Measurements from ENCODE around the gene AFF3. TPM values are rescaled to one million over a fixed set of nuclear protein-coding genes. Genes with fewer than 3 reads are reported as not detected.

AFF3 gene
- total and polyA plus RNA-seq, 2 of the 13 experiments (the other 11 are each of a cell fraction or from before 2014, with no cell fraction given): not detected

DNA sequence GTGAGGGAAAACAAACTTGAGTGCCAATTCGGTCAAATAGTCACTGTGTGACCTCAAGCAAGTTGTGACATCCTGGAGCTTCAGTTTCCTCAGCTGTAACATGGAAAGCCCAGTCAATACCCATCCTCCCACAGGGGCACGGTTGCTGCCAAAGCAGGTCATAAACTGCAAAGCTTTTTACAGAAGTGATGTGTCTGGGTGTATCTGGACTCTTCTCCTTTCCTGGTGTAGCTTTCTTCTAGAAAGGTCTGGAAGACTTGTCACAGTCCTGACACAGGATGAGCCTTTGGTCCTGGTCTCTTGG, 4.2 kb upstream of the AFF3 start:
- ChIA-PET POLR2A (no interaction called here), CTCF (ENCODE audit: low intra/inter-chr PET ratio, low total read pairs) (no interaction called here)
- Histone ChIP-seq H3K27ac (ENCODE audit: extremely low read length, insufficient read depth, low read length) (no peak overlapping the region), H3K9ac (ENCODE audit: insufficient read depth, low read depth, low read length) (no peak overlapping the region), H2AFZ (ENCODE audit: low read length) (no peak overlapping the region), H3K4me2 (ENCODE audit: low read depth, low read length) (no peak overlapping the region), H4K20me1 (ENCODE audit: insufficient read depth, low read length) (no peaks in the 10 kb centered on the region), H3K79me2 (ENCODE audit: insufficient read depth, low read length) (no peaks in the 10 kb centered on the region), H3K9me3 (ENCODE audit: low read length) (no peaks in the 10 kb centered on the region), H3K27me3 (ENCODE audit: control insufficient read depth in 1 of 2, insufficient read depth in 2 of 2, low read length in 2 of 2) (no peaks in the 10 kb centered on the region), H3K4me3 (replicated peaks in 1 of 3; ENCODE audit: insufficient read depth in 1 of 3, low read depth in 2 of 3, low read length in 3 of 3) (no peak overlapping the region), H3K4me1 (ENCODE audit: insufficient read depth, low read length) (no peaks in the 10 kb centered on the region), H3K36me3 (replicated peaks in 1 of 2; ENCODE audit: control insufficient read depth in 1 of 2, insufficient read depth in 2 of 2, low read length in 2 of 2) (no peaks in the 10 kb centered on the region)
- no TSS peak for BruUV-seq (replicated peaks)
- in situ Hi-C loops (cut with HindIII; ENCODE audit: extremely low pct_ligation_motif_present, low pct_unique_long_range_greater_than_20kb): no loop called here
- intact Hi-C loops (cut with micrococcal nuclease; ENCODE audit: unreplicated experiment): no loop called here
- ATAC-seq: no peak
- FAIRE-seq: no peak
- no peak for DNase-seq (ENCODE audit: low spot score)
- WGBS (ENCODE audit: low lambda C conversion rate): 22% methylated on average over 2 of the region's 2 CpGs
- TF ChIP-seq PHF21A (CRISPR knock-in tag; IDR thresholded peaks at IDR 0.05) (no peak), NFIC (IDR thresholded peaks at IDR 0.05; ENCODE audit: low read length) (no peak), MAF1 (CRISPR knock-in tag; IDR thresholded peaks at IDR 0.05; ENCODE audit: borderline replicate concordance) (no peak), ZFX (CRISPR knock-in tag; IDR thresholded peaks at IDR 0.05; ENCODE audit: low read depth) (no peak), ELF1 (CRISPR knock-in tag; IDR thresholded peaks at IDR 0.05) (no peak), FOSL2 (CRISPR knock-in tag; IDR thresholded peaks at IDR 0.05) (no peak), ZNF747 (CRISPR knock-in tag; IDR thresholded peaks at IDR 0.05; ENCODE audit: borderline replicate concordance) (no peak)
- TF ChIP-seq, protein P1, sequence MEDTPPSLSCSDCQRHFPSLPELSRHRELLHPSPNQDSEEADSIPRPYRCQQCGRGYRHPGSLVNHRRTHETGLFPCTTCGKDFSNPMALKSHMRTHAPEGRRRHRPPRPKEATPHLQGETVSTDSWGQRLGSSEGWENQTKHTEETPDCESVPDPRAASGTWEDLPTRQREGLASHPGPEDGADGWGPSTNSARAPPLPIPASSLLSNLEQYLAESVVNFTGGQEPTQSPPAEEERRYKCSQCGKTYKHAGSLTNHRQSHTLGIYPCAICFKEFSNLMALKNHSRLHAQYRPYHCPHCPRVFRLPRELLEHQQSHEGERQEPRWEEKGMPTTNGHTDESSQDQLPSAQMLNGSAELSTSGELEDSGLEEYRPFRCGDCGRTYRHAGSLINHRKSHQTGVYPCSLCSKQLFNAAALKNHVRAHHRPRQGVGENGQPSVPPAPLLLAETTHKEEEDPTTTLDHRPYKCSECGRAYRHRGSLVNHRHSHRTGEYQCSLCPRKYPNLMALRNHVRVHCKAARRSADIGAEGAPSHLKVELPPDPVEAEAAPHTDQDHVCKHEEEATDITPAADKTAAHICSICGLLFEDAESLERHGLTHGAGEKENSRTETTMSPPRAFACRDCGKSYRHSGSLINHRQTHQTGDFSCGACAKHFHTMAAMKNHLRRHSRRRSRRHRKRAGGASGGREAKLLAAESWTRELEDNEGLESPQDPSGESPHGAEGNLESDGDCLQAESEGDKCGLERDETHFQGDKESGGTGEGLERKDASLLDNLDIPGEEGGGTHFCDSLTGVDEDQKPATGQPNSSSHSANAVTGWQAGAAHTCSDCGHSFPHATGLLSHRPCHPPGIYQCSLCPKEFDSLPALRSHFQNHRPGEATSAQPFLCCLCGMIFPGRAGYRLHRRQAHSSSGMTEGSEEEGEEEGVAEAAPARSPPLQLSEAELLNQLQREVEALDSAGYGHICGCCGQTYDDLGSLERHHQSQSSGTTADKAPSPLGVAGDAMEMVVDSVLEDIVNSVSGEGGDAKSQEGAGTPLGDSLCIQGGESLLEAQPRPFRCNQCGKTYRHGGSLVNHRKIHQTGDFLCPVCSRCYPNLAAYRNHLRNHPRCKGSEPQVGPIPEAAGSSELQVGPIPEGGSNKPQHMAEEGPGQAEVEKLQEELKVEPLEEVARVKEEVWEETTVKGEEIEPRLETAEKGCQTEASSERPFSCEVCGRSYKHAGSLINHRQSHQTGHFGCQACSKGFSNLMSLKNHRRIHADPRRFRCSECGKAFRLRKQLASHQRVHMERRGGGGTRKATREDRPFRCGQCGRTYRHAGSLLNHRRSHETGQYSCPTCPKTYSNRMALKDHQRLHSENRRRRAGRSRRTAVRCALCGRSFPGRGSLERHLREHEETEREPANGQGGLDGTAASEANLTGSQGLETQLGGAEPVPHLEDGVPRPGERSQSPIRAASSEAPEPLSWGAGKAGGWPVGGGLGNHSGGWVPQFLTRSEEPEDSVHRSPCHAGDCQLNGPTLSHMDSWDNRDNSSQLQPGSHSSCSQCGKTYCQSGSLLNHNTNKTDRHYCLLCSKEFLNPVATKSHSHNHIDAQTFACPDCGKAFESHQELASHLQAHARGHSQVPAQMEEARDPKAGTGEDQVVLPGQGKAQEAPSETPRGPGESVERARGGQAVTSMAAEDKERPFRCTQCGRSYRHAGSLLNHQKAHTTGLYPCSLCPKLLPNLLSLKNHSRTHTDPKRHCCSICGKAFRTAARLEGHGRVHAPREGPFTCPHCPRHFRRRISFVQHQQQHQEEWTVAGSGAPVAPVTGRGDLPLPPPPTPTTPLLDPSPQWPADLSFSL (CRISPR knock-in tag; IDR thresholded peaks at IDR 0.05): no peak
- TF ChIP-seq, protein P2, sequence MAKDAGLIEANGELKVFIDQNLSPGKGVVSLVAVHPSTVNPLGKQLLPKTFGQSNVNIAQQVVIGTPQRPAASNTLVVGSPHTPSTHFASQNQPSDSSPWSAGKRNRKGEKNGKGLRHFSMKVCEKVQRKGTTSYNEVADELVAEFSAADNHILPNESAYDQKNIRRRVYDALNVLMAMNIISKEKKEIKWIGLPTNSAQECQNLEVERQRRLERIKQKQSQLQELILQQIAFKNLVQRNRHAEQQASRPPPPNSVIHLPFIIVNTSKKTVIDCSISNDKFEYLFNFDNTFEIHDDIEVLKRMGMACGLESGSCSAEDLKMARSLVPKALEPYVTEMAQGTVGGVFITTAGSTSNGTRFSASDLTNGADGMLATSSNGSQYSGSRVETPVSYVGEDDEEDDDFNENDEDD (CRISPR knock-in tag; IDR thresholded peaks at IDR 0.05; ENCODE audit: borderline replicate concordance): no peak
- TF ChIP-seq, protein P3, sequence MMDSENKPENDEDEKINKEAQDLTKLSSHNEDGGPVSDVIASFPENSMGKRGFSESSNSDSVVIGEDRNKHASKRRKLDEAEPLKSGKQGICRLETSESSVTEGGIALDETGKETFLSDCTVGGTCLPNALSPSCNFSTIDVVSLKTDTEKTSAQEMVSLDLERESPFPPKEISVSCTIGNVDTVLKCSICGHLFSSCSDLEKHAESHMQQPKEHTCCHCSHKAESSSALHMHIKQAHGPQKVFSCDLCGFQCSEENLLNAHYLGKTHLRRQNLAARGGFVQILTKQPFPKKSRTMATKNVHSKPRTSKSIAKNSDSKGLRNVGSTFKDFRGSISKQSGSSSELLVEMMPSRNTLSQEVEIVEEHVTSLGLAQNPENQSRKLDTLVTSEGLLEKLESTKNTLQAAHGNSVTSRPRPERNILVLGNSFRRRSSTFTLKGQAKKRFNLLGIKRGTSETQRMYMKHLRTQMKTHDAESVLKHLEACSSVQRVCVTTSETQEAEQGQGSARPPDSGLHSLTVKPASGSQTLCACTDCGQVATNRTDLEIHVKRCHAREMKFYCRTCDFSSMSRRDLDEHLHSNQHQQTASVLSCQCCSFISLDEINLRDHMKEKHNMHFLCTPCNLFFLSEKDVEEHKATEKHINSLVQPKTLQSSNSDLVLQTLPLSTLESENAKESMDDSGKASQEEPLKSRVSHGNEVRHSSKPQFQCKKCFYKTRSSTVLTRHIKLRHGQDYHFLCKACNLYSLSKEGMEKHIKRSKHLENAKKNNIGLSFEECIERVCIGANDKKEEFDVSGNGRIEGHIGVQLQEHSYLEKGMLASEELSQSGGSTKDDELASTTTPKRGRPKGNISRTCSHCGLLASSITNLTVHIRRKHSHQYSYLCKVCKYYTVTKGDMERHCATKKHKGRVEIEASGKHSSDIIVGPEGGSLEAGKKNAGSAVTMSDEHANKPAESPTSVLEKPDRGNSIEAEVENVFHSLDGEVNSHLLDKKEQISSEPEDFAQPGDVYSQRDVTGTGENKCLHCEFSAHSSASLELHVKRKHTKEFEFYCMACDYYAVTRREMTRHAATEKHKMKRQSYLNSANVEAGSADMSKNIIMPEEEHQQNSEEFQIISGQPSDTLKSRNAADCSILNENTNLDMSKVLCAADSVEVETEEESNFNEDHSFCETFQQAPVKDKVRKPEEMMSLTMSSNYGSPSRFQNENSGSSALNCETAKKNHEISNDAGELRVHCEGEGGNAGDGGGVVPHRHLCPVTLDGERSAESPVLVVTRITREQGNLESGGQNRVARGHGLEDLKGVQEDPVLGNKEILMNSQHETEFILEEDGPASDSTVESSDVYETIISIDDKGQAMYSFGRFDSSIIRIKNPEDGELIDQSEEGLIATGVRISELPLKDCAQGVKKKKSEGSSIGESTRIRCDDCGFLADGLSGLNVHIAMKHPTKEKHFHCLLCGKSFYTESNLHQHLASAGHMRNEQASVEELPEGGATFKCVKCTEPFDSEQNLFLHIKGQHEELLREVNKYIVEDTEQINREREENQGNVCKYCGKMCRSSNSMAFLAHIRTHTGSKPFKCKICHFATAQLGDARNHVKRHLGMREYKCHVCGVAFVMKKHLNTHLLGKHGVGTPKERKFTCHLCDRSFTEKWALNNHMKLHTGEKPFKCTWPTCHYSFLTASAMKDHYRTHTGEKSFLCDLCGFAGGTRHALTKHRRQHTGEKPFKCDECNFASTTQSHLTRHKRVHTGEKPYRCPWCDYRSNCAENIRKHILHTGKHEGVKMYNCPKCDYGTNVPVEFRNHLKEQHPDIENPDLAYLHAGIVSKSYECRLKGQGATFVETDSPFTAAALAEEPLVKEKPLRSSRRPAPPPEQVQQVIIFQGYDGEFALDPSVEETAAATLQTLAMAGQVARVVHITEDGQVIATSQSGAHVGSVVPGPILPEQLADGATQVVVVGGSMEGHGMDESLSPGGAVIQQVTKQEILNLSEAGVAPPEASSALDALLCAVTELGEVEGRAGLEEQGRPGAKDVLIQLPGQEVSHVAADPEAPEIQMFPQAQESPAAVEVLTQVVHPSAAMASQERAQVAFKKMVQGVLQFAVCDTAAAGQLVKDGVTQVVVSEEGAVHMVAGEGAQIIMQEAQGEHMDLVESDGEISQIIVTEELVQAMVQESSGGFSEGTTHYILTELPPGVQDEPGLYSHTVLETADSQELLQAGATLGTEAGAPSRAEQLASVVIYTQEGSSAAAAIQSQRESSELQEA (CRISPR knock-in tag; IDR thresholded peaks at IDR 0.05; ENCODE audit: not compliant biosample characterization): no peak

Measured in HepG2 (cell line).